Globus pallidus (tissue), 1 donor: ENCODE measurements around the gene EIF3B.
"Not testable (repeated sequence)": the region's sequence is repeated elsewhere in the genome, so short reads cannot be mapped to it uniquely, and the experiment has no call there.

Source experiments
- DNase-seq: peaks from one replicate; pipeline ENCODE4 v3.0.0-alpha.2; 2015; ENCODE audit warnings: low spot score

Gene EIF3B

GRCh38 chr7:2402687-2403013, 48.0 kb downstream of the EIF3B start:
- no peak for DNase-seq

DNA sequence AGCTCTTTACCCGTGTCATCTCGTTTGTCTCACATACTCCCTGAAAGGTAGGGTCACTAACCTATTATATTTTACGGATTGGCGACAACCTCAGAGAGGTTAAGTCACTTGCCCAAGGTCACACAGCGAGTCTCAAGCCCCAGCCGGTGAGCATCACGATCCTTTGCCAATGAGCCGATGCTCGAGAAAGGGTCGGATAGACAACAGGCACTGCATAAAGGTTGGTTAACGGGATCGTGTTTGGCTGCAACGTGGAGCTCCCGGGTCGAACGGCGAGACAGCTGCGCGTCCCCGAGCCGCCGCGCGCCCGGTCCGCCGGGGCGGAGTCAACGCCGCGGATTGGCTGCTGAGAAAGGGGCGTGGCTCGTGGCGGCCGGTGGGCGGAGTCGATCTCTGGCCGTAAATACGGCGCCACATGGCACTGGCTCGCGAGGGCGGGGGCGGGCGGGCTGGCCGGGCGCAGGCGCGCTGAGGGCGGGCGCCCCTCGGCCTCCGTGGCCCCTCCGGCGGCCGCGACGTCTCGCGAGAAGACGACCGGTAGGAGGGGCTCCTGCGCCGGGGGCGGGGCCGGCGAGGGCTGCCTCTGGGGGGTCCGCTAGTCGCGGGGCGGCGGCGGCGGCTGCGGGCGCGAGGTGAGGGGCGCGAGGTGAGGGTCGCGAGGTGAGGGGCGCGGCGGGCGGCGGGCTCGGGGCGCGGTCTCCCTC, 48.5 kb downstream of the EIF3B start, which contains the start of gene CHST12:
TSS of gene CHST12 (plus strand) at position 598 of the 704 bp plus-strand sequence. CDS start 29,029 bp downstream, outside the sequence.
- peak; percentile 91 for DNase-seq

DNA sequence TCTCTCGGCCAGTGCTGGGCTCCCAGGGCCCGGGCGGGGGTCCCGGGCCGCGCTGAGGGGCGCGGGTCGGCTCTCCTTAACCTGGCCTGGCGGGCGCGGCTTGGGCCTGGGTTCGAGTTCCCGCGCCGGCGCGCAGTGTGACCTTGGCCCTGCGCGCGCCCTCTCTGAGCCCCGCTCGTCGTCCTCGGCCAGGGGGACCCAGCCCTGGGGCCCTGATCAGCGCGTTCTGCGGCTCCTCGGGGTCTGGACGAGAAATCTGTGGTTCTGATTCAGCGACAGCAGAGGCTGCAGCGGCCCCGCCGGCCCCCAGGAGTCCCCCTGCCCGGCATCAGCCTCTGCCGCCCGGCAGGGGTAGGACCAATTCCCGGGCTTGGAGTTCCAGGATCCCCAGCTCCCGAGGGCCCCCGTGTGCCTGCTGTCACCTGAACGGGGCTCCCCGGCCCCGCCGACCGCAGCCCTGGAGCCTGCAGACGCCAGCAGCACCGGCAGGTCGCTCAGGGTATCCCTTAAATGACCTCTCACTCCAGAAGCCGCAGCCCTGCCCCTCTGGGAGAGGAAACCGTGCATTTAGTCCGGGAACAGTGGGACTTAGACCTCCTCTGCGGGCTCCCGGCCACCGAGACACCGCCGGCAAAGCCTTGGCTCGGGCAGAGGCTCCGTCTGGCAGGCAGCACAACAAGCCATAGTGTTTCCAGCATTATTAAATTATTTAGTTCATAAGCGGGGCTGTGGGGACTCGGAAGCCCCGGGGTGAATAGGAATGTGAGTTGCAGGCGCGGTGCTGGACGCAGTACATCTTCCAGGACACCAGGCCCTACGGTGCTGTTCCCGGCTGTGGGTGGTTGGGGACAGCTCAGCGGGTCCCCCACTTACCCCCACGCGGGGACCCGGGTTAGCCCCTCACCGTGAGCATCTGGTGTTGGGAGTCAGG, 49.4 kb downstream of the EIF3B start:
- DNase-seq: peak; percentile 38

- DNase-seq: no peak
Observed at GRCh38 chr7:2404714-2405119, 50.1 kb downstream of the EIF3B start.

DNA sequence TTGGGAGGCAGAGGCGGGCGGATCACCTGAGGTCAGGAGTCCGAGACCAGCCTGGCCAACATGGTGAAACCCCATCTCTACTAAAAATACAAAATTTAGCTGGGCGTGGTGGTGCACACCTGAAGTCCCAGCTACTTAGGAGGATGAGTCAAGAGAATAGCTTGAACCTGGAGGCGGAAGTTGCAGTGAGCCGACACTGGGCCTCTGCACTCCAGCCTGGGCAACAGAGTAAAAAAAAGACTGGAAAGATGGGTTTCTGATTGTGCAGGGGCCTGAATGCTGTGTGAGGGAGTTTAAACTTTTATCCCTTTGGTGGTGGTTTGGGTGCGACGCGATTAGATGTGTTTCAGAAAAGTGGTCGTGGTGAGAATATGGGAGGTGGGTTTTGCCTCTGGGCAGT, 50.6 kb downstream of the EIF3B start:
- no peak for DNase-seq

GRCh38 chr7:2405601-2406345, 51.1 kb downstream of the EIF3B start:
- no peak for DNase-seq

DNA sequence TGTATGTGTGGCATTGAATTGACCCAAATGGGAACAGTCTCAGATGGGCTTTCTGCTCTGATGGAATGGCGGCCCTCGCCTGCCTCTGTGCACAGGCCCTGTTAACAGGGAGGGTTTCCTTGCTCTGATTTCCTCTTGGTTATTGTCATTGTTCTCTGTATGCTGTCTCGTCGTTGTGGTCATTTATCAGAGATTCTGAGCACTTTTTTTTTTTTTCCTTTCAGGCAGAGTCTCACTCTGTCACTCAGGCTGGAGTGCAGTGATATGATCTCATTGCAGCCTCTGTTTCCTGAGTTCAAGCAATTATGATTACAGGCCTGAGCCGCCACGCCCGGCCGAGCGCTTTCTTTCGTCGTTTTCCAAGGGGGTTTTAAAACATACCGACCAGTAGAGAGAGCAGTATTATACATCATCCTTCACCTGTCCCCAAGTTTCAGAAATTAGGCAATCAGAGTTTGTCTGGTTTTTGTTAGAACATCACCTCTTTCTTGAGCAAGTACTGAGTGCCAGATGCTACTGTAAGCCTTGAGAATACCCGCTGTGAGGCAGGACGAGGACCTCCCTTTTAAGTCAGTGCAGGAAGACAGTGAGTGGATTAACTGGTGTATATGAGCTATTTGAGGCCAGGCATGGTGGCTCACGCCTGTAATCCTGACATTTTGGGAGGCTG, 55.3 kb downstream of the EIF3B start:
- no peak for DNase-seq

GRCh38 chr7:2411049-2411448, 56.4 kb downstream of the EIF3B start:
- no peak for DNase-seq

DNA sequence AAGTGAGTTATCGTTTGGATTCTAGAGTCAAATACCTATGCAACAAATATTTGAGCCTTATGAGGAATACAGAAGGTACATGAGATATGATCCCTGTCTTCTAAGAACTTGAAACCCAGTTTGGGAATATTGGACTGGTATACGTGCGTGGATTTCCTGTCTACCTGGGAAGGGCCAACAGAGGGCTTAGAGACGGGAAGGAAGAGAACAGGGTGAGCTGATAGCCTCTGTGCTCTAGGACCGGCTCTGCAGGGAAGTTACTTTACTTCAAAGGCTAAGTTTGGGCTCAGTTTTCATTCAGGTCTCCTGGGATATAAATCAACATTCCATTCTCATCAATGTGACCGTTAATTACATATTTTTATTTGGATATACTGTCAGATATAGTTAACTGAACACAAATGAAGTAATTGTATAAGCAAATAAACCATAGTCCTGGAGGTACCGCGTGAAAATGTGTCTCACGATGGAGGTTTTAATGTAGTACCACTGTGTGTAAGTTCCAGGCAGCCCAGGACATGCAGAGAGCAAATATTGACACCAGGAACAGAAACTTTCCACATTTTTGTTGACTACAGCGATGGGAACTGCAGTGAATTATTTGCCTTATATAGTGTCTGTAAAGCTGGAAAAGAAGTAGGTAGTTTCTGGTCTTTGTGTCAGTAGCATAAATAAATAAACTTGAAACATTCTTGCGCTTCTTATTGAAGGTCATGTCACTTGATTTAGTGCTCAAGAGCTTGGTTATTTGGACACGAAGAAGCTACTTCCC, 57.4 kb downstream of the EIF3B start:
- DNase-seq: no peak

DNA sequence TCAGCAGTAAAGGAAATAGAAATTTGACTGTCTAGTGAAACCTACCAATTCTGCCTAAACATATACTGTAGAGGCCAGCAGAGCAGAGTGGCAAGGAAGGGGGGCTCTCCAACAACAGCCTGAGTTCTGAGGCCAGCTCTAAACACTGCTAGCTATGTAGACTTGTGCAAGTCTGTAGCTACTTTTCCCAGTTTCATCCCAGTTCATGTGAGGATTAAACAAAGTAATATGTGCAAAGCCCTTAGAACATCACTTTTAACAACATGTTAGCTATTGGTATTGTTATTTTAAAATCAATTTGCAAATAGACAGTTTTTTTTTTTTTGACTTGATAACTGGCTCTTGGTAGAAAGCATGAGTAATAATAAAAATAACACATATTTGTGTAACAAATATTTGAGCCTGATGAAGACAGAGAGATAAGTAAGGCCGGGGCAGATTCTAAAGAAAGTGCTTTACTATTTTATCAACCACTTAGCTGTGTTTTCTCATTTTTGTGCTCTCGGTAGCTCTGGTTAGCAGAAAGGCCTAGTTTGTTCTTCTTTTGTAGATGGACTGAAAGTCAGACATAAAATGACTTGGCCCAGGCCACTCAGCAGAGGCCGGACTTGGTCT, 58.1 kb downstream of the EIF3B start:
- no peak for DNase-seq

- no peak for DNase-seq
Observed at GRCh38 chr7:2416063-2416462, 61.4 kb downstream of the EIF3B start.

DNA sequence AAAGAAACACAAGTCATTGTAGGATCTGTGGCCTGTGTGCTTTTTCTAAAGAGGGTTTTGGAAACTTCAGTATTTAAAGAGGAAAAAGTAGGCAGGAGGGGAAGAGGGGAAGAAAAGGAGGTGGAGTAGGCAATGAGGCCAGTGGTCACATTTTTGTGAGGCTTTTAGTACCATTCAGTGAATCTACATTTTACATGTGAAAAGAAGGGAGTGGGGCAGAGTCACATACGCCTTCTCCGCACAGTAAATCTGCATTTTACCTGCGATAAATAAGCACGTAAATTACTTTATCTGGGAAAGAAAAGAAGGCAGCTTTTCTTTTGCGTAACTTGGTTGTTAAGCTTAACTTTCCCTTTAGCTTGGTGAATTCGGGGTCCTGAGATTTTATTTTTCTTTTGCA, 62.0 kb downstream of the EIF3B start:
- DNase-seq: no peak

DNA sequence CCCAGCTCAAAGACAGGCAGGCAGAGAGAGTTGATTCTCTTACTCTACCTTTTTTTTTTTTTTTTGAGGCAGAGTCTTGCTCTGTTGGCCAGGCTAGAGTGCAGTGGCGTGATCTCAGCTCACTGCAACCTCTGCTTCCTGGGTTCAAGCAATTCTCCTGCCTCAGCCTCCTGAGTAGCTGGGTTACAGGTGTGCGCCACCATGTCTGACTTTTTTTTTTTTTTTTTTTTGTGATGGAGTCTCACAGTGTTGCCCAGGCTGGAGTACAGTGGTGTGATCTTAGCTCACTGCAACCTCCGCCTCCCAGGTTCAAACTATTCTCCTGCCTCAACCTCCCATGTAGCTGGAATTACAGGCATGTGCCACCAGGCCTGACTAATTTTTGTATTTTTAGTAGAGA, 62.6 kb downstream of the EIF3B start:
- DNase-seq: not testable (repeated sequence)

DNA sequence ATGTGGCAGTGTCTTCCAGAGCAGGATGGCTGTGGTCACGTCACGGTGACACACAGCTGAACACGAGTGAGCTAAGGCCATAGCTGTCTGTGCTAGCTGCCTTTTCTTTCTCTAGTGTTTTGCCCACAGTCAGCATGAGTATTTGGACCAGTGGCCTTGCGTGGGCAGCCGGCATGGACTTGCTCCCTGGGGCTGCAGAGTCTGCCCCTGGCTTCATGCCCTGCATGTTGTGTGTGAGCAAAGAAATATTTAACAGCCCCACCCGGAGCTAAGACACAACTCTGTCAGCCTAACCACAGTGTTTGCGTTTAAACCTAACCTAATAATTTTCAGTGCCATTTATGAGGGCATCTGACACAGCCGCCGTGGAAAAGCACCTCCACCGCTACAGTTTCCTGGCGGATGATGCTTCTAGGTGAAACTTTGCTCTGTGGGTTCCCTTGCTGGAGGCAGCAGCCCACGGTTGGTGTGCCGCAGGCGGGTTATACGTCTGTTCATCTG, 63.4 kb downstream of the EIF3B start:
- no peak for DNase-seq

DNA sequence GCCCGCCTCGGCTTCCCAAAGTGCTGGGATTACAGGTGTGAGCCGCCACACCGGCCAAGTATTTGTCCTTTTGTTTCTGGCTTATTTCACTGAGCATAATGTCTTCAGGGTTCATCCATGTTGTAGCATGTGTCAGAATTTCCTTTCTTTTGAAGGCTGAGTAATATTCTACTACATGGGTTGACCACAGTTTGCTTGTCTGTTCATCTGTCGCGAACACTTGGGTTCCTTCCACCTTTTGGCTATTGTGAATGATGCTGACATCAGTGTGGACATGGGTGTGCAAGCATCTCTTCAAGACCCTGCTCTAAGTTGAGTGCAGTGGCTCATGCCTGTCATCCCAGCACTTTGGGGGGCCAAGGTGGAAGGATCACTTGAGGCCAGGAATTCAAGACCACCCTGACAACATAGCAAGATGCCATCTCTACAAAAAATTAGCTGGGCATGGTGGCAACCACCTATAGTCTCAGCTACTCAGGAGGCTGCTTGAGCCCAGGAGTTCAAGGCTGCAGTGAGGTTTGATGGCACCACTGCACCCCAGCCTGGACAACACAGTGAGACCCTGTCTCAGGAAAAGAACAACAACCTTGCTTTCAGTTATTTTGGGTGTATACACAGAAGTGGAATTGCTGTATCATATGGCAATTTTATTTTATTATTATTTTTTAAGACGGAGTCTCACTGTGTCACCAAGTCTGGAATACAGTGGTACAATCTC, 65.7 kb downstream of the EIF3B start:
- no peak for DNase-seq

GRCh38 chr7:2421943-2422310, 67.3 kb downstream of the EIF3B start:
- no peak for DNase-seq

DNA sequence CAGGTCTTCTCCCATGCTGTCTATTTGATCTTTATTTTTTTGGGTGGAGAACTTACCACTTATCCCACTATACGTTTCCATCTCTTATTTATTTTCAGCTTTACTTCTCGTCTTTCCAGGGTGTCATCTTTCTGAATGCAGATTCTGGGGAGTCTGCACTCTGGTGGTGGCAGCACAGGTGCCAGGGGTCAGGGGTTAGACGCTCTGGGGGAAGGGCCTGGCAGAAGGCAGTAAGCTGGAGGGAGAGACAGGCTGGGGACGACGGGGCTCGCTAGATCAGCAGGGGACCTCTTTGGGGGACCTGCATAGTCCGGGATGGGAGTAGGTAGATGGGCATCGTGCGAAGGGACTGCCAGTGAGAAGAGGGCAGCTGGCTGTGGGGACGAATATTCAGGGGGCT, 71.1 kb downstream of the EIF3B start:
- no peak for DNase-seq
